ENCODE measurements around the gene TCF7L2.
A peak's percentile ranks its signal among the peaks of the same experiment; 100 is the strongest.

TCF7L2 gene

DNA sequence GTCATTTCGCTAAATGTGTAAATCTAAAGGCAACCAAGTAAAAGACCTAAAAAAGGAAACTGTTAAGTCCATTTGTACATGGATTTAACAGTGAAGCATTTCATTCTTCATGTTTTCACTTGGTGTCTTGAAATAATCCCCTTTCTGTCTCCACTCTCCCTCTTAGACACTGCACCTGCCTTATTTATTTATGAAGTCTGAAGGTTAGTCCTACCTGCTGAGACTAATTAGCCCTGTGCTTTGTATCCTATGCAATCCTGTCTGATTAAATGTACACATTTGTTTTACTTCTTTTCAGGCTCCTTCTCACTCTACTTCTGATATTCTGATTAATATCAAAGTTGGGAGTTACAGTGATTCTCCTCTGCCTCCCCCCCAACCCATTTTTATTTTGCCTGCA lies 1.9 kb upstream of the TCF7L2 start:
- DNase-seq (ENCODE audit: low read depth), result no peak

DNA sequence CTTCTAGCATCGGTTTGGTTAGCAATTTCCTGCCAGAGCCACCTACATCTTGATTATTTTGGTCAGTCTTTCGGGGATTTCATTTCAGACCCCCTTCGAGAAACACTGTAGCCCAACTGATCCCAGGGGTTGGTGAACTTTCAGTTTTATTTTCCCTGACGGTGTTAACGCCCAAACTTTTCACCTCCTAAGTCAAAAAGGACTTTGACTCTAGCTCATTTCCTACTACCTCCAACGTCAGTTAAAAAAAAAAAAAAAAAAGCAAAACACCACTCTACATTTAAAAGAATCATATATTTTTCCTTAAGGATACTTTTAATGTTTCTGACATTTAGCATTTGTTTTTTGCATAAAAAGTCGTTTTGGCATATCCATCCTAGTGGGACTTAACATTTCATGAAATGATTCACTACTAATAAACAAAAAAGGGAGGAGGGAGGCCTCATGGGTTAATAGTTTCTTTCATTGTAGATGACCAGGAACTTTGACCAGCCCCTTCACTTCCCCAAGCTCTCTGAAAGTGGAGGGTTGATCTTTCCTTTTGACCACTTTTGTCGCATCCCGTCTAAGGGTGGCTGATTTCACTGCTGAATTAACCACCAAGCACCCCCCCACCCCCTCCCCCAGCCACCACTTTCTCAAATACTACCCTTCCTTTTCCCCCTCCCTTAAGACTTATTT lies 764 bp upstream of the TCF7L2 start:
- no peak for DNase-seq (ENCODE audit: low read depth)

DNA sequence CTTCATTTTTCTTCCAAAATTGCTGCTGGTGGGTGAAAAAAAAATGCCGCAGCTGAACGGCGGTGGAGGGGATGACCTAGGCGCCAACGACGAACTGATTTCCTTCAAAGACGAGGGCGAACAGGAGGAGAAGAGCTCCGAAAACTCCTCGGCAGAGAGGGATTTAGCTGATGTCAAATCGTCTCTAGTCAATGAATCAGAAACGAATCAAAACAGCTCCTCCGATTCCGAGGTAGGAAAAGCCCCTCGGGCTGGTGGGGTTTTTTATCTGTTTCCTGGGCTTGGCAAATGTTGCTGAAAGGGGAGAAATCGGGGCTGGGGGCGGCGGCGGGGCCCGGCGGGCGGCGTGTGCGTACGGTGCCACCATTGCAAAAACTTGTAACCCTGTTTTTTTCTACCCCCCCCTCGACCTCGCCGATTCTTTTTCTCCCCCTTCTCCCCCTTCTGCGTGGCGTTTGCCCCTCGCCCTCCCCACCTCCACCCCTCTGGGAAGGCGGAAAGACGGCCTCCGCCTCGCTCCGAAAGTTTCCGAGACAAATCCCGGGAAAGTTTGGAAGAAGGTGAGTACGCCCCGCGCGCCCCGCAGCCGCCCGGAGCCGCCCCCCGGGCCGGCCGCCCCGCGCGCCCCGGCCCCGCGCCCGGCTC lies 789 bp downstream of the TCF7L2 start:
- no peak for DNase-seq (ENCODE audit: low read depth)

DNA sequence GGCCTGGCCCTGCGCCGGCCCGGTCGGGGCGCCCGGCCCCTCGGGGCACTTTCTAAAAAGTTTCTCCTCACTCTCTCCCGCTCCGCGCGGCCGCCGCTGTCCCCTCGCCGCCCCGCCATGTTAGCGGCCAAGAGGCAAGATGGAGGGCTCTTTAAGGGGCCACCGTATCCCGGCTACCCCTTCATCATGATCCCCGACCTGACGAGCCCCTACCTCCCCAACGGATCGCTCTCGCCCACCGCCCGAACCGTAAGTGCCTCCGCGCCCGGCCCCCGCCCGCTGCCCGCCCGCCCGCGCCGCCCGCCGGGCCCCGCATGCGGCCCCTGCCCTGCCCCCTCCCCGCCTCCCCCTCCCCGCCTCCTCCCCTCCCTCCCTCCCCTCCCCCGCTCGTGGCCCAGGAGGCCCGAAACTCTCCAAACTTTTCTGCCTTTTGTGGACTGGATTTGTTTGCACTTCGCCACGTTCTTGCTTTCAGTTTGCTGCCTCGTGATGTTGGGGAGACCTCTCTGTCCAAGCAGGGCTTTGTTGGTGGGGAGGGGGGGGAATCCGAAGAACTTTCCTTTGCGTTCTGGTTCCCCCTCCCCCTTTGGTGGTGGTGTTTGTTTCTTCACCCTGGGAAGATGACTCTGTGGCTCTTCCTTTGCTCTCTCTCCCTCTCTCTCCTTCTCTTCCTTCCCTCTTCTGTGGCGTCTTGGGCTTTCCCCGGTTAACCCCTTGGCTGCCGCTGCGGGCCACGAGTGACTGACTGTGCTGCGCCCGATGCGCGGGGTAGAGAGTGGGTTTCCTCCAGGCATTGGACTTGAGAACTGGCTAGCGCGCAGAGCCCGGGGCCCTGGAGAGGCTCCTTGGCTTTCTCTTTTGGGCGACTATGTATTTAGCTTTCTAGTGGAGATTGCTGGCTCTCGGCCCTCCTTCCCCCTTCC lies 1.6 kb downstream of the TCF7L2 start:
- DNase-seq (ENCODE audit: low read depth), result no peak

DNA sequence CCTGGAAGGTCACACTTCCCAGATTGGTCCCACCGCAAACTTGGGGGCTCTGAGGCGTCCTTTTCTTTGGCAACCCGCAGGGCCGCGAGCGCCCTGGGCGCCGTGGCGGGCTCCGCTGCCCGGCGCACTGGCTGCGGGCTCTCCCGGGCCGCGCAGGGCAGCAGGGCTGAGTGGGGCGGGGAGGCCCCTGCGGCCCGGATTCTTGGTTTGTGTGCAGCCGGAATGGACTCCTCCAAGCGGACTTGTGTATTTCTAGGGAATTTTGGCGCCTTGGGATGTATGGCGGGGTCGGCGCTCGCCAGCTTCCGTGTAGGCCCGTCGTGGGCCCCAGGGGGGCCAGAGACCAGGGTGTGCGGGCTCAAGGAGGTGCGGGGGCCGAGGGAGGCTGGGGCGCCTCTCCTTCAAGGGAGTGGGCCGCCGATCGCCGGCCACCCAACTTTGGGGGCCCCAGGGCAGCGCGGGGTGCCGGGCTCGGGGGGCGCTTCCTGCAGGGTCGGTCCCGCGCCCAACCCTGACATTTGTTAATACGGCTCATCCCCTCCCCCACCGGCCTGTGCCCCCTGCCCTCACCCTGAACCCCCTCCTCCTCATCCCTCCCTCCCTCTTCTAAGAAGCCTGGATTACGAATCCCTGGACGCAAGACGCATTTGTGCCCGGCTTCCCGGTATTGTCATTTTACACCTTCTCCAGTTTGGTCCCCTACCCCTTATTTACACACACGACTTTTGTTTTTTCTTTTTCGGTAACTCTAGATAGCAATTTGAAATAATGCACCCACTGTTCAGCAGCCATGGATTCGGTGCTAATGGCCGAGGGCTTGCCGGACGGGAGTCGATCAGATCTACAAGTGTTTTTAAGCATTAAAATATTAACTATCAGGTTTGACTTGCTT lies 2.5 kb downstream of the TCF7L2 start:
- DNase-seq (ENCODE audit: low read depth), result no peak

DNA sequence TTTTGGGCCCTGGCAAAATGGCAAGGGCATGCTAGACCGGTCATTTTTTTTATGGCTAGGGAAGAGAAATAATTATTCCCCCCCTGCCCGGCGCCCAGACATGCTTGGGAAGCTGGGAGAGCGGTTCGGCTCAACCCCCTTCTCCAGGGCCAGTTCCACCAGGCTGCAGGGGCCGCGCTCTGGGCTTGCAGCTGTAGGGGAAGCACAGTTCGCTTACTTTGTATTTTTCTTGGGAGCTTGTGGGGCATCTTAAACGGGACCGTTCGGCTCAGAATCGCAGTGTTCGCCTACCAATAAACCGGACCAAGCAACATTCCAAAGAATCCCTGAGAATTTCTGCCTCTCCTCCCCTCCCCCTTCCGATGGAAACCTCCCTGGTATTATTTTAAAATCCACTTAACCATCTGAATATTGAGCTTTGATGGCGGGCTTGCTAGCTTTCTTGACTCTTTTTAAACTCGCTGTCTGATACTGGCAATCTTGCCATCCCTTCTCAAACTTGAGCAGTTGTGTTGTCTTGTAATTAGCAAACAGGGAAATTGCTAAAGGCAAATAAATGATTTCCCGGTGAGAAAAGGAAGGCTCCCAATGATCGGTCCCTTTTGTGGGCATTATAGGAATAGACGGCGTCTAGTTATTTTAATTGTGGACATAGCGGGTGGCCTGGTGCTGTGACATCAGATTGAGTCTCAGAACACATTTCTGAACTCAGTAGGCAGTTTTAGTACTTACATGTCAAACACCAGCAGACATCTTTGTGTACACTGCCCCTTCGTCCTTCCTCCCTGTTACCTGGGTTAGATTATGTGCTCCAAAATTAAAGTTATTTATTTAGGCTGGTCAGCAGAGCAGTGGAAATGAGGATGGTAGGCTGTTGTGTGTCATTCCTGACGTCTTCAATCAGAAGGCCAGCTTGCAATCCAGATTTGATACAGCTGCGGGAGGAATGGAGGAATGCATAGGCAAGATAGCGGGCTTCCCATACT lies 3.4 kb downstream of the TCF7L2 start:
- DNase-seq (ENCODE audit: low read depth), result no peak

DNA sequence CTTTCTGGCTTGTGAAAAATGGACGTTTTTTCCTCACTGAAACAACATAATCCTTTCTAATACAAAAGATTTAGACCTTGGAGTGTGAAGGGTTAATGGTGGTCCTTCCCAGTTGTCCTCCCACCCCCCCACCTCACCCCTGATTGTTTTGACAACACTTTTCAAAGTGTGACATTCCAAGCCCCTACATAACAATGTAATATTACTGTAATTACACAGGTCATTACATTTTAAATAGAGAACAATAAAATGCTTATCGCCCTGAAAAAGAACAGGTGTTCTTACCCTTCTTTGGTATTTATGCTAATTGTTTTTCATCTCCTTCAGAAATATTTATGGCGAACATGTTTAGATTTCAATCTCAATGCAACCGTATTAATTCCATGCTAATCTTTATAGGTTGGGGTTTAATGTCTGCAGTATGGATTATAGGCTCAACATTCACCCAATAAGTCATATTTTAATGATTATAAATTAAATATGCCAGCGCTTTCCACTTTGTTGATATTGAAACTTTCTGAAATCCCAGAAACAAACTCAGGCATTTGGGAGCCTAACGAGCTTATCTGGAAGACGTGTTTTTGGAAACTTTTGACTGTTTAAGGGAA lies 5.0 kb downstream of the TCF7L2 start:
- DNase-seq (ENCODE audit: low read depth), result no peak

DNA sequence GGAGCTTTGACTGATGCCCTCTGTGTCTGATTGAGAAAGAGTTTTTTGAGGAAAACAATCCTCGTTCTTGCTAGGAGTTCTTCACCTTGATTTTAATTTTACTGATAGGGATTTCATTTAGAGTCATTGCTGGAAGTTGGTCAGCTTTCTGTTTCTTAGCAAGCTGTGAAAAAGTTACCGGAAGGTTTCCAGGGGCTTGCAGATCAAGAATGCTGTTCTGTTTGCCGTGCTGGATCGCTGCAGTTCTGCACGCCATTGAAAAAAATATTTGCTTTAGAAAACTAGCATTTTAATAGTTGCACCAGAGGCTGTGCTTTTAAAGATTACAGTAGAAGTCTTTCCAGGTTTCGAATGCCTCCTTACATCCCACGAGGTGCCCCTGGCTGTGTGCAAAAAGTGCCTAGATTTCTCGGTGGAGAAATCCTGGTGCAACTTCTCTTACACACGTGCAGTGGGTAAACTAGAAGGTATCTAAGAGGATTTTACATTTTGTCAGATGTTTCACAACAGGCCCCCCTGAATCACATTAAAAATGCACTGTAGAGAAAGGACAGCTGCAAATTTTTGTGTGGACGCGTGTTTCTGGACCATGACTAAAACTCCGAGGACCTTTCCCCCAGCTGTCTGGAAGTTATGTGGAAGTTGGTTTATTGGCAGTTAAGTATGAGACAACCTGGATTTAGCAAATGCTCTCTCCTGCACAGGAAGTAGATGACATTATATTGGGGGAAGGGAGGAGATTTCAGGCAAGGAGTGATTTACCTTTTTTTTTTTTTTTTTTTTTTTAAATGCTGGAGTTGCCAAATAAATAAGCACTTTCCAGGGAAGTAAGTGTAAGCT lies 5.8 kb downstream of the TCF7L2 start:
- DNase-seq (ENCODE audit: low read depth), result peak; percentile 45

DNA sequence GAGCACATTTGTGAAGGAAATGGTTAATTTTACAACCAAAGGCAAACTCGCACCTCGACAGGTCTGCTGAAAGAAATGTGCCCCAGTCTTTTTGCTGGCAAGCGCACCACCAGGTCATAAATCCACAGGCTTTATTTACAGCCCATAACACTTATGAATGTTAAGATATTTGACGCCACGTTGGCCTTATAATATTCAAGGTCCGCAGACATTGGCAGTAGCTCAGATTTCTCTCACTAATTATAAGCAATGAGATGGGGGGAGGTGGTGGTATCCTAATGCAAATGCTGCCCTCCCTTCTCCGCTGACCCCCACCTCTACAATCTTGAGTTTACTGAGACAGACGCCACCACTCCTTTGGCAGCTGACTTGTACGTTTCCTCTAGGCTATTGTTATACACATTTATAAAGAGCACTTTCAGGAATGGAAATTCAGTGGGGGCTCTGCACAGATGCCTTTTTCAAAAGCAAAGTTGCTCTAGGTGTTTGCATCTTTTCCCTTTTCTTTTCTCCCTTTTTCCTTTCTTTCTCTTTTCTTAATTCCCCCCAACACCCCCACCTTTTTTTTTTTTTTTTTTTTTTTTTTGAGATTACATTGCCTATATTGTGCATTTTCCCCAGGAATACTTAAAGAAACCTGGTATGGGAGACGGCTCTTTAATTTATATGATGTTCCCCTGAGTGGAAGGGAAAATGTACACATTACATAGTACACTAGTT lies 6.7 kb downstream of the TCF7L2 start:
- DNase-seq (ENCODE audit: low read depth), result no peak

DNA sequence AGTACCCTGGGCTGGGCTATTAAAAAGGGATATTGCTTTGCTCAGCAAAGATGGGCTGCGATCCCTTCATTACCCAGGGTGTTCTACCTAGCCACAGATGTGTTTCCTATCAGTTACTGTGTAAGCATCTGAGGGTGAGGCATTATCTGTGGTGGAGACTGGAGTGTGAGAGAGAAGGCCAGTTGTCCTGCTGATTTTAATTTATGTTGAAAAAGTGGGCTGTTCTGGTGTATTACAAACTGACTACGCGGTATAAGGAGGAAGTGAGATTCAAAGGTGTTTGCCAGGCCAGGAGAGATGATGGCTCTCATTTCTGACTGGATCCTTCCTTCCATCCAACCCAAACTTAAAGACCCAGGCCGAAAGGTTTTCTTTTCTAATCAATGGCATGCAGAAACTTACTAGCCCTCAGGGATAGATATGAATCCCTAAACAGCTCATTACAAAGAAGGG lies 7.6 kb downstream of the TCF7L2 start:
- no peak for DNase-seq (ENCODE audit: low read depth)

DNA sequence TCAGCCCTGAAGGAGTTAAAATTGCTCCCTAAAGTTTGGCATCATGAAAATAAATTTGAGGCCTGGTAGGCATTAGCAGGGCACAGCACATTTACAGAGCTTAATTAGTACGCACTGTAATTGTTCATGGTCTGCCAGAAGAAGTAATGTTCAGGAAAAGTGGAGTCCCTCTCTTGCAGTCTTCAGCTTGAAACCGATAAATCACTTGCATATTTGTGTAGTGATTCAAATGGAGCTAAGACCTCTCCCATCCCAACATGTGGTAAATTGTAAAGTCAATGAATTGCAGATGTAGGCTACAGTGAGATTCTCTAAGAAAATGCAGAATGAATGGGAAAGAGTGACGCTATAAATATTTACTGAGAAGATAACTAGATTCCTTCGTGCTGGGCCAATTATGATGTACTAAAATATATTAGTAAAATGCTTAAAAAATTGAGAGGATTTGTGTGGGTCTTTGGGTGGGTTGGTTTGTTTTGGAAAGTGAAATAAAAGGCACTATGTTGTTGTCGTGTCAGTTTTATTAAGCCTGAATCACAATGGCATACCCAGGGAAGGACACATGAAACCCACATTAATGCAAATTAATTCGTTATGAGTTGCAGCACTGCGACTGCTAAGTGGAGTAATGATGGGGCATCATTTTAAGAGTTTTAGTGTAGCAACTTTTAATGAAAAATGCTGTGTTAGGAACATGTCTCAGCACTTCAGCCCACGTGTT lies 8.4 kb downstream of the TCF7L2 start:
- peak; percentile 41 for DNase-seq (ENCODE audit: low read depth)

DNA sequence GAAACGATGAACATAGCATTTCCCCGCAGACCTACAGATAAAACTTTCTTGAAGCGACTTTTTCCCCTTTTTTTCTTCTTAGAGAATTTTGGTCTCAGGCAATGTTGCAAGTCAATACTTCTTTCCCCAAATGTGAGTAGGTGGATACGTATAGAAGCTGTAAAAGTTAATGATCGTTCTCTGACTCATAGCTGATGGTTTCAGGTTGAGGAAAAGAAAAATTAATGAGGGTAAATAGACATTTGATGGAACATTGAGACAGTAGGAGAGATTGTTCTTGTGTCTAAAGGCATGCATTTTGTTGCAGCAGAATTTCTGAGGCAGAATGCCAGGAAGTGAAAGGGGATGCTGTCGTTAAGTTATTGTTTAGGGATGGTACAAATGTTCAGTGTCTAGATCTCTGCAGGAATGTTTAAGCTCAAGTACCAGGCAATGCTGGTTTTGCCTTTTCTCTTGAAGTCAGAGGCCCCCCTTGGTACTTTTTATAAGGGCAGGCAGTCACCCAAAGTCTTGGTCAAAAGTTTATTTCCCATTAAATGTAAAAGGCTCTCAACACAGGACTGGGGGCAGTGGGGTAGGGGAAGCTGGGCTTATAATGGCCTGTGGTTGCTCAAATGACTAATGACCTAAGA lies 9.3 kb downstream of the TCF7L2 start:
- no peak for DNase-seq (ENCODE audit: low read depth)

DNA sequence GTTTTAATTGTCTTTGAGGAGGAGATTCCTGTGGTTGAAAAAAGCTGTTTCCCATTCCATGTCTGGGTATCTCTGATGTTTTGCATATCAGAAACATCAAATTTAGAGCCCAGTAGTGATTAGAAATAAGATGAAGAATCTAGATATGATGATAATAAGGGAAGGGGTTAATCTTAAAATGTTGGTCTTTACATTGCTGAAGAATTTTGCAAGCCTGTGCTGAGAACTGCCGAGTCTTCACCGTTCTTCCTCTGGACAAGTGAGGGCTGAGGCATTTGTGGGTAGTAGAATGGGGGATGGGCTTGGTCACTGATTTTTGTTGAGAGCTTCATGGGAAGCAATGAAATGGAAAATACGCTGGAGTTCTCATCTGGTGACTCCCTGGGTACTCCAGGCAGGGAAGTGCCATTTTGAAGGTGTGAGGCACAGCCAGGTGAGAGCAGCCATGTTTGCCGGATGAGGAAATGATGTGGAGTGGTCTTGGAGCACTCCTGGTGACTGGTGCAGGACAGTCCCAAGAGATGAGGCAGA lies 10.2 kb downstream of the TCF7L2 start:
- DNase-seq (ENCODE audit: low read depth), result no peak

DNA sequence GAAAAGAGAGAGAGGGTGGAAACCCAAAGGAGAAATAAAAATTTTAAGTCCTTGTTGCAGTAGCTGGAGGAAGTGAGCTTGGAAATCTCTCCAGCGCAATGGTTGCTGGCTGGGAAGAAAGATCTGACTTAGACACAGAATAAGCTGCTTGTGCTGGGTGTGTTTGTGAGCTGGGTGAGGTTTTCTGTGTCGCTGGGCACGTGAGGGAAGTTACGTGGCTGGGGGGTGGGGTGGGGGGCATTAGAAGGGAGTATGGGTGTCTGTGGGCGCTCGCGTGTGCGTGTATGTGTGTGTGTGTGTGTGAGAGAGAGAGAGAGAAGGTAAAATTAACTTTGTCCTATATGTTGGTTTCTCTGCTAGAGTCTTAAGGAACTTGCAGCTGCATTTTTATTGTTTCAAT lies 11.6 kb downstream of the TCF7L2 start:
- no peak for DNase-seq (ENCODE audit: low read depth)

DNA sequence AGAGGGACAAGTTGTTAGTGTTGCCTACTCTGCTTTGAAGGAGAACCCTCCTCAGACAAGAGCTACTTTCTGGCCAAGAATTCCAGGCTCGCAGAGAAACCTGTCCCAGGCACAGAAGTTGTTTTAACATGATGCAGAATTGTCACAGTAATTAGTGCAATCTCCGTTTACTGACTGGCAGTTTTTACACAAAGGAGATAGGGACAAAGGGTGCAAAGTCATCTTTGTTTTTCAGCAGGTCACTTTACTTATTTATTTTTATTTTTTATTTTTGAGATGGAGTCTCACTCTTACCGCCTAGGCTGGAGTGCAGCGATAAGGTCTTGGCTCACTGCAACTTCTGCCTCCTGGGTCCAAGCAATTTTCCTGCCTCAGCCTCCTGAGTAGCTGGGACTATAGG lies 12.3 kb downstream of the TCF7L2 start:
- DNase-seq (ENCODE audit: low read depth), result no peak

DNA sequence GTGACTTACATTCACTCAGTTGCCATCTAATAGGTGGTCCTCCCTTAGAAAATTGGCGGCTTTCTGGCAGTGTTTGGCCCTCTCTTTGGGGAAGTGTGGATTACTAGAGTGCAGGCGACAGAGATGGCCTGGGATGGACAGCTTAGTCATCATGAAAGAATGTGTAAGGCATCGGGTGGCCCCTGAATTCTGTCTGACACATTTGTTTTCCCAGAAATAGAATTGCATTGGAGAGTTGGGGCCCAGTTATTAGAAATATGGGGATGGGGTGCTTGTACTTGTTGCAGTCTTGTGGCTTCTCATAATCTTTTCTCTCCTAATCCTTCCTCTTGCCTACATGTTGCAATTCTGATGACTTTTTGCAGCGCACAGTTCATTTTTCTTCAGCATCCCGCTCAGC lies 13.8 kb downstream of the TCF7L2 start:
- no peak for DNase-seq (ENCODE audit: low read depth)

DNA sequence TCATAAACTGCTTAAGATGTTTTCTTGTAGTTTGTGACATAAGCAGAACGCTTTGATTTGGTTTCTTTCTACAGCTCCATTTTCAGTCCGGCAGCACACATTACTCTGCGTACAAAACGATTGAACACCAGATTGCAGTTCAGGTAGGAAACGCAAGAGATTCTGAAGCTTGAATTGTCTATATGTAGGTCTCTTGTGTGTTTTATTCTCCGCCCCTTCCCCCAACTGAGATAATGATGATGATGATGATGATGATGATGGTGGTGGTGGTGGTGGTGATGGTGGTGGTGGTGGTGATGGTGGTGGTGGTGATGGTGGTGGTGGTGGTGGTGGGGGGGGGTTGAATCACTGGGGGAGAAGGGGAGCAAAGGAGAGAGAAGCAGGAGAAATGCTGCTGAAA lies 14.4 kb downstream of the TCF7L2 start:
- DNase-seq (ENCODE audit: low read depth), result no peak
